Esophagus squamous epithelium (tissue), 5 donors: ENCODE measurements around the gene FOXP1. TPM values are rescaled to one million over a fixed set of nuclear protein-coding genes. Genes with fewer than 3 reads are reported as not detected.

ENCODE experiments used
- DNase-seq: peaks from one replicate; lab custom pipeline; 2025; lab: John Stamatoyannopoulos, UW
- H3K27ac ChIP-seq, 4 donors: fragments of 200-600 bp; sonication (generic); one replicate each; pipeline ENCODE4 v1.5.1; 2016 to 2019; ENCODE audit warnings: mild to moderate bottlenecking in 1 of 4
- H3K27me3 ChIP-seq, 4 donors: fragments of 200-600 bp; sonication (generic); 1 replicate in 3 of 4; 2 replicates in 1 of 4; pipeline versions ENCODE4 v1.5.1 to v1.6.0; 2017 to 2021; ENCODE audit warnings: antibody characterized with exemption in 1 of 4
- H3K36me3 ChIP-seq, 3 donors: fragments of 200-600 bp; sonication (generic); one replicate each; pipeline ENCODE4 v1.5.1; 2016 to 2019
- H3K4me1 ChIP-seq, 3 donors: fragments of 200-600 bp; sonication (generic); one replicate each; pipeline ENCODE4 v1.5.1; 2017 to 2019
- H3K4me3 ChIP-seq, 4 donors: fragments of 200-600 bp; sonication (generic); 1 replicate in 3 of 4; 2 replicates in 1 of 4; pipeline ENCODE4 v1.5.1; 2016 to 2019; ENCODE audit warnings: mild to moderate bottlenecking in 2 of 4, moderate library complexity in 1 of 4
- H3K9me3 ChIP-seq, 3 donors: fragments of 200-600 bp; sonication (generic); one replicate each; pipeline ENCODE4 v1.5.1; 2016 to 2019
- POLR2A ChIP-seq, 4 donors: fragments of 450-650 bp; IDR thresholded peaks; one replicate each; pipeline ENCODE4 v1.6.1; 2017; ENCODE audit warnings: antibody characterized with exemption in 4 of 4, mild to moderate bottlenecking in 4 of 4, moderate library complexity in 3 of 4
- WGBS, 2 donors: methylation state at CpG; one replicate each; pipeline ENCODE4 v1.1.5; 2018; 5-methylcytosine and 5-hydroxymethylcytosine counted together
- intact Hi-C: fragments of 100-400 bp; cut with DNase I; formaldehyde crosslinking; loops from one replicate; pipeline ENCODE4 v1.15.0; 2022
- total RNA-seq, 4 donors: library from RNA; depleted of rRNA; stranded (reverse); fragments of >200 nt; gene quantifications; one replicate each; pipeline ENCODE4 v1.1.0, GENCODE V29; 2016
- TF ChIP-seq, protein P1 (sequence below), 6 experiments: fragments of 450-650 bp in 4 of 6; fragments of 200-600 bp in 2 of 6; sonication (generic) in 2 of 6; IDR thresholded peaks; one replicate each; pipeline ENCODE4 v1.5.1; 2016 to 2019; ENCODE audit warnings: antibody characterized with exemption in 6 of 6, mild to moderate bottlenecking in 4 of 6, moderate library complexity in 4 of 6
- donor health status: DM: yes; HTN: yes; CAD: no.

FOXP1 gene
- total RNA-seq, 4 donors from 2014 or later = 49.1 to 124 (median 61.1) TPM

GRCh38 chr3:71409352-71409751 lies 174.2 kb downstream of the FOXP1 start:
- Histone ChIP-seq H3K4me1 (peaks cover 0 to 11% (median 6%) of the 10 kb centered on the region in 3 donors), H3K4me3 (no peak overlapping the region), H3K36me3 (no peaks in the 10 kb centered on the region), H3K27me3 (no peaks in the 10 kb centered on the region), H3K27ac (no peak overlapping the region), H3K9me3 (no peaks in the 10 kb centered on the region)
- 81 to 95% methylated on average over 1 of the region's 1 CpG for WGBS, 2 donors
- intact Hi-C loops = no loop called here
- DNase-seq = no peak
- TF ChIP-seq POLR2A (IDR thresholded peaks at IDR 0.05) = no peak
- TF ChIP-seq, protein P1, sequence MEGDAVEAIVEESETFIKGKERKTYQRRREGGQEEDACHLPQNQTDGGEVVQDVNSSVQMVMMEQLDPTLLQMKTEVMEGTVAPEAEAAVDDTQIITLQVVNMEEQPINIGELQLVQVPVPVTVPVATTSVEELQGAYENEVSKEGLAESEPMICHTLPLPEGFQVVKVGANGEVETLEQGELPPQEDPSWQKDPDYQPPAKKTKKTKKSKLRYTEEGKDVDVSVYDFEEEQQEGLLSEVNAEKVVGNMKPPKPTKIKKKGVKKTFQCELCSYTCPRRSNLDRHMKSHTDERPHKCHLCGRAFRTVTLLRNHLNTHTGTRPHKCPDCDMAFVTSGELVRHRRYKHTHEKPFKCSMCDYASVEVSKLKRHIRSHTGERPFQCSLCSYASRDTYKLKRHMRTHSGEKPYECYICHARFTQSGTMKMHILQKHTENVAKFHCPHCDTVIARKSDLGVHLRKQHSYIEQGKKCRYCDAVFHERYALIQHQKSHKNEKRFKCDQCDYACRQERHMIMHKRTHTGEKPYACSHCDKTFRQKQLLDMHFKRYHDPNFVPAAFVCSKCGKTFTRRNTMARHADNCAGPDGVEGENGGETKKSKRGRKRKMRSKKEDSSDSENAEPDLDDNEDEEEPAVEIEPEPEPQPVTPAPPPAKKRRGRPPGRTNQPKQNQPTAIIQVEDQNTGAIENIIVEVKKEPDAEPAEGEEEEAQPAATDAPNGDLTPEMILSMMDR (IDR thresholded peaks at IDR 0.05) = no peak

DNA sequence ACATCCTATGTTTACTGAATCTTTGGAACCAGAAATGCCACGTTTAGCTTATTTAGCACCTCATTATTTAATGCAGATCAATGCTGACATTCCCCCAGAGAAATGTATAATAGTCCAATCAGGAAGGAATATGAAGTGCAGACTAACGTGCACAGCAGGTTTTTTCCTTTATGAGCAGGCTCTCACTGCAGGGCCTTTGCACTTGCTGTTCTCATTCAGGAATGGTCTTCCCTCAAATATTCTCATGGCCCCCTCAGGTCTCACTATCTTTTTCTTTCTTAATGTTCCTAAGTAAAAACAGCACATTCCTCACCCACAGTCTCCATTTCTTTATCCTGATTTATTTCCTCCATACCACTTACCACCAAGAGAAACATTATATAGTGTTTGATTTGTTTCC lies 174.6 kb downstream of the FOXP1 start:
- H3K36me3 ChIP-seq = no peaks in the 10 kb centered on the region
- 43 to 69% methylated on average over 2 of the region's 2 CpGs for WGBS, 2 donors
- no peaks in the 10 kb centered on the region for H3K27me3 ChIP-seq
- H3K4me1 ChIP-seq = peaks cover 0 to 7% (median 2%) of the 10 kb centered on the region in 3 donors
- no peak overlapping the region for H3K4me3 ChIP-seq
- no peaks in the 10 kb centered on the region for H3K9me3 ChIP-seq
- intact Hi-C loops = no loop called here
- no peak overlapping the region for H3K27ac ChIP-seq
- no peak for TF ChIP-seq POLR2A (IDR thresholded peaks at IDR 0.05)
- TF ChIP-seq, protein P1 (IDR thresholded peaks at IDR 0.05) = no peak
- DNase-seq = no peak

DNA sequence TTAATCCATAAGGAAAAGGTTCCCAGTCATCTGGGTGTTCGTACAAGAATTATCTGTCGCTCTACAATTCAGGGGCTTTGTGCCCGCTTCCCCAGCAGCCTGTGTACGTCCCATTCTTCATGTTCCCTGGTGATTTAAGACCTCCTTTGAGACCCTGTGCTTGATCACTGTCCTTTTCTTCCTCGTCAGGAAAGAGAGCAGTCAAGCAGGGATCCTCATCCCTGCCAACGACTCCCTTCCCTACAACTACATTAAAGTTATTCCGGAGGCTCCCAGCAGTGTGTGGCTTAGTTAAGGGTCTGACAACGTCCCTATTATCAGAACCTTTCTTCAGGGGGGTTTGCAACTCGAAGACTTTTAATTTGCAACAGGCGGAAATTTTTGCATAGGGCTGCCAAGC lies 175.7 kb downstream of the FOXP1 start:
- intact Hi-C loops = no loop called here
- Histone ChIP-seq H3K4me1 (peaks cover 0 to 9% (median 0%) of the 10 kb centered on the region in 3 donors), H3K9me3 (no peaks in the 10 kb centered on the region), H3K27ac (no peak overlapping the region), H3K4me3 (no peak overlapping the region), H3K27me3 (no peaks in the 10 kb centered on the region), H3K36me3 (no peaks in the 10 kb centered on the region)
- no peak for DNase-seq
- WGBS, 2 donors = 62 to 80% methylated on average over 10 of the region's 10 CpGs
- no peak for TF ChIP-seq POLR2A (IDR thresholded peaks at IDR 0.05)
- TF ChIP-seq, protein P1 (IDR thresholded peaks at IDR 0.05) = no peak

DNA sequence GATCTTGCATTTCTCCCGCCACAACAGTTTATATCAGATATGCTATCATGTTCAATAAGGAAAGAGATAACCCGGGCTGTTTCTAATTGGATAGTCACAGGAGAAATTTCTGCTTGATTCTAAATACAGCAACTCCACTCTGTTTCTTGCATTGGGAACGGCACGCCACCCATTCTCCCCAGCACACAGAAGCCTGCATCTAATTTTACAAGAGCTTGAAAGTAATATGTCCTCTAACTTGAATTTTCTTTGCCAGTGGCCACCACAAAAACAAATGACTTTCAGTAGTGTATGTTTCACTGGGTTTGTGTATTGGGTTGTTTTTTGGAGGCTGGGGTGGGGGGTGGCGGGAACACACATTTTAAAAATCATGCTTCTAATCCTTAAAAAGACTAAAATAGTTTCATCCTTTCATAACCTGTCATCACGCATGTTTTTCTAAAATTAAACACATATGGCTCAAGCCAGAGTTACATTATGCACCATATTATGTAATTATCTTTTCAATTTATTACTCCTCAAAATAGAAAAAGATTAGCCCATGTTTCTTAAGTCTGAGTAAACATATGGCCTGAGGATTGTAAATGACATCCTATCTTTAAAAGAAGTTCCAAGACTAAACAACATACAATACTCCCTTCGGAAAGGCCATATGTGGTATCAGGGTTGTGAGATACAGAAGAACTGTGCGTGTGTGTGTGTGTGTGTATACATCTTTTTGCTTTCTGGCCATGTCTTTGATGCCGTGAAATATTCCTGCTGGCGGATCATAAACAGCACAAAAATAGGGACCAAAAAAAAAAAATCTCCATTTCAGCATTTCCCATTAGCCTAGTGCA lies 176.3 kb downstream of the FOXP1 start:
- H3K27me3 ChIP-seq = no peaks in the 10 kb centered on the region
- H3K9me3 ChIP-seq = no peaks in the 10 kb centered on the region
- H3K4me1 ChIP-seq = peaks cover 0 to 13% (median 0%) of the 10 kb centered on the region in 3 donors
- intact Hi-C loops = no loop called here
- no peaks in the 10 kb centered on the region for H3K36me3 ChIP-seq
- WGBS, 2 donors = 83 to 85% methylated on average over 10 of the region's 10 CpGs
- DNase-seq = no peak
- H3K27ac ChIP-seq = no peak overlapping the region
- H3K4me3 ChIP-seq = no peak overlapping the region
- TF ChIP-seq POLR2A (IDR thresholded peaks at IDR 0.05) = no peak
- TF ChIP-seq, protein P1 (IDR thresholded peaks at IDR 0.05) = no peak

DNA sequence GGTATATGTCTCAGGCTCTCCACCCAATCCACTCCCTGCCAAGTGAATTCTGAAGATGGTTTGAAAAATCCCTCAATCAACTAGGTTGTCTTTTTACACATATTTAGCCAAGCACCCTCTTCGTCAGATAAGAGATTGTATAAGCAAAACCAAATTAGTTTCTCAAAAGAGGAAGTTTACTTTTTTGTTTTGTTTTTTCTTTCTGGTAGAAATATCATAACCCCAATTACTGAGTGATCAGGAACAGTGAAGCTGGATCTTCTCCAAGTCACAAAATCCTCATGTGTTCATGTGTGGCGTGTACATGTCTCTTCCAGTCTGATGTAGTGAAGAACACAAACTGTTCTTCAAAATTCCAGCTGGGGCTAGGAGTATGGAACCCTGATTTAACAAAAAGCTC lies 180.6 kb downstream of the FOXP1 start:
- no peak overlapping the region for H3K27ac ChIP-seq
- H3K4me3 ChIP-seq = no peak overlapping the region
- peaks cover 0 to 29% (median 7%) of the 10 kb centered on the region in 3 donors for H3K4me1 ChIP-seq
- intact Hi-C loops = no loop called here
- H3K9me3 ChIP-seq = no peaks in the 10 kb centered on the region
- no peaks in the 10 kb centered on the region for H3K36me3 ChIP-seq
- DNase-seq = no peak
- no peaks in the 10 kb centered on the region for H3K27me3 ChIP-seq
- WGBS, 2 donors = 43 to 59% methylated on average over 2 of the region's 2 CpGs
- TF ChIP-seq, protein P1 (IDR thresholded peaks at IDR 0.05) = no peak
- TF ChIP-seq POLR2A (IDR thresholded peaks at IDR 0.05) = no peak
